H7 (cell line): ENCODE results near the gene HIGD1A. TPM values are rescaled to one million over a fixed set of nuclear protein-coding genes. Genes with fewer than 3 reads are reported as not detected.

Source experiments
- DNase-seq: peaks from one replicate; pipeline ENCODE4 v3.0.0; 2012
- H3K27me3 ChIP-seq: 2 replicates; pipeline ENCODE4 v1.6.0; 2011; ENCODE audit warnings: mild to moderate bottlenecking, low read length; ENCODE audit not compliant: control insufficient read depth, insufficient read depth
- H3K36me3 ChIP-seq: replicated peaks from 2 replicates; pipeline ENCODE4 v1.5.1; 2011; ENCODE audit warnings: low read length; ENCODE audit not compliant: control insufficient read depth, insufficient read depth
- H3K4me3 ChIP-seq: 2 replicates; pipeline ENCODE4 v1.5.1; 2011; ENCODE audit warnings: low read depth, mild to moderate bottlenecking, control low read depth, low read length, moderate library complexity; ENCODE audit not compliant: insufficient read depth
- total RNA-seq: library from RNA; depleted of rRNA; stranded (reverse); fragments of >200 nt; shearing (Covaris generic); gene quantifications from 2 replicates; pipeline ENCODE4 v1.2.3, GENCODE V29; 2014

HIGD1A gene
- total RNA-seq, 1 experiment from 2014 or later: 149 TPM

DNA sequence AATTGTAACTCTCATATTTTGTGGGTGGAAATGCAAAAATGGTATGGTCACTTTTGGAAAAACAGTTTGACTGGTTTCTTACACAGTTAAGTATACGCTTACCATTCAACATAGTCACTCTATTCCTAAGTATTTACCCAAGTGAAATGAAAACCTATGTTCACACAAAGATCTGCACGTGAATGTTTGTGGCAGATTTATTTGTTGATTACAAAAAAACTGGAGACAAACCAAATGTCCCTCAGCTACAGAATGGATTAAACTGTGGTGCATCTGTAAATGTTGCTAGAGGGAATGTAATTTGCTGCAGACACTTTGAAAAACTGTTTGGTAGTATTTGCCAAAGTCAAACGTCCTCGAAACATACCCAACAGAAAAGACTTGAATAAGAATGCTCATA, 34.3 kb upstream of the HIGD1A start:
- H3K4me3 ChIP-seq: no peak overlapping the region
- no peaks in the 10 kb centered on the region for H3K27me3 ChIP-seq
- no peaks in the 10 kb centered on the region for H3K36me3 ChIP-seq
- DNase-seq: no peak

DNA sequence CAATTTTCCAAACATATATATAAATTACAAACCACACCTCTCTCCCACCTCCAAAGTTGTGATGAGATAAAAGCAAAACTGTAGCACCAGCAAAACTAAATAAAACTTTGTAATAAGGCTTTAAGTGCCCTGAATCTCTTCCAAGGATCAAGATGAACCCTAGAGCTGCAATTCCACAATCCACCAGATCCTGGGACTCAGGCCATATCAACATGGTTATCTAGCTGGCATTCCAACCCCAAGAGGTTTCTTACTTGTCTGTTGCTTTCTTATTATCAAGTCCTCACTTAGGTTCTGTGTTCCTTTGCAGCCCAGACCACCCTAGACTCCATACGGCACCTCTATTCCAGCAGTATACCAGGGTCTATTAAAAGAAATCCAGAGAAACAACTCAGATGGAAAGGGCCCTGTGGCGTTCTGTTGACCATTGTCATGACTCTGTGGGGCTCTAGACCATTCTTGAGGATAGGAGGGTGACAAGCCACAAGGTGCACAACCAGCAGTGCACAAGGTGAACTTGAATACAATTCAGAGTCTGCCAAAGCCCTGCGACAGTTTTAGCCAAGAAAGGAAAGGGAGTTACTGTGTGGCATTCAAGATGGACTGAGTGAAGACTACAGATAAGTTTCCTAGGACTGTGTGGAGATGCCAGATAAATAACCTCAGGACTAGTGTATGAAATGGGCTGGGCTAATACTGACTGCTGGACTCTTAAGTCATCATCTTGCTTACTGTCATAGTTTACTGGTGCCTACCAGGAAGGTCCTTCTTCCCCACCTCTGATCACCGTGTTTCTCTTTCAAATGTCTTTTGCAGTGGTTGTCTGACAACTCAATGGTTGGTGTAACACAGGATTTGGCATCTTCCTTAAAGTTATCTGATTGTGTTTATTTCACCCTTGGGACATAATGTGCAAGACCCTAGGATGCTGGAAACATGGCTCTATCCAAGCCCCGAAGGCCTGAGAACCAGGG, 32.1 kb upstream of the HIGD1A start:
- no peak for DNase-seq
- H3K36me3 ChIP-seq: no peaks in the 10 kb centered on the region
- no peaks in the 10 kb centered on the region for H3K27me3 ChIP-seq
- no peak overlapping the region for H3K4me3 ChIP-seq

DNA sequence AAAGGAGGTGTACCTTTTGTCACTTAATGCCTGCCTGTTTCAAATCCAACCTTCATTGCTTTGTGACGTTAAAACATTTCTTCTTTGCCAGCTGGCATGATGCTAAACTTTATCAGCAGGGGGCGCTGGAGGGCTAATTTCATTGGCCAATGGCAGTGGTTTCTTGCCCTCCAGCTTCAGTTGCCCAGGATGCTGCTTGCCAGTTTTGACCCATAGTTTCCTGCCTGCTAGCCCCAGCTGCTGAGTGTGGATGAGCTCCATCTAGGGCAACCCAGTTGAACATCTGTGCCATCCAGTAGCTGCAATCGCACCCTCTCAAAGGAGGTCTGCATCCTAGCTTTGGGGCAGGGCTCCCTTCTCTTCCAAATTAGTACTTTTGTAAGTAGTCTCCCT, 27.0 kb upstream of the HIGD1A start:
- no peaks in the 10 kb centered on the region for H3K36me3 ChIP-seq
- DNase-seq: peak; percentile 72
- no peak overlapping the region for H3K4me3 ChIP-seq
- H3K27me3 ChIP-seq: no peaks in the 10 kb centered on the region

DNA sequence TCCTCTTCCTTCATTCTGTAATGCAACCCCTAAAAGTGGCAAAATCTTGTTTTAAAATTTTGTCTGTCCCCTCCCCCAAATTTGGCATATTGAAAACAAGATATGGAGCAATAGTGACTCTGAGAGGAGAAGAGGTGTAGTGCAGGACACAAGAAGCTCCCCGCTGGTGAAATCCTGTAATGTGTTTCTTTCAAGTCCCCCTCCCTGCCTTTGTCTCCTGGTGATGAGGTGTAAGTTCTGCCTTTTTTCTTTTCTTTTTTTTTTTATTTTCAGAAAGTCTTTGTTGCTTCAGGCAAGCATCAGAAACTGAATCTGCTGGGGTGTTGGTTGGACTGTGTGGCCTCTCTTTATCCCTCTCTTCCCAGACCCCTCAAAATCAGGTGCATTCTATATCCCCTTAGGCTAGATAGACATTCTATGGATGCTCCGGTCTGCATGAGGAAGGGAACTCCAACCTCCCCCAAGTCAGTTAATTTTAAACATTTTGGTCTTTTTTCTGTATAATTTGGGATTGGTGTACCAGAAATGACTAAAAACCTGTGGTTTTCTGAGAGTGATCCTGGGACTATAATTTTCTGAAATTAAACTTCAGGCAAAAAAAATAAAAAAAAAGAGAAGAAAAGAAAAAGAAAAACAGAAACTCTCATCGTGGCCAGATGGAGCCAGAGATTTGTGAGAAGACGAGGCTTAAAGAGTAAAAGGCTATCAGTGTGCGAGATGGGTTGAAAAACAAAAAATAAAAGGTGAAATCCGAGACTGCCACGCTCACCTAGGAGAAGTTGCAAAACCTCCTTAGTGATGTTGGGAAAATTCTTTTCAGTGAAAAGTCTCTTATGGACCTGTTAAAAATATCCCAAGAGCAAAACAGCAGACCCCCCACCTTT, 26.4 kb upstream of the HIGD1A start:
- no peaks in the 10 kb centered on the region for H3K27me3 ChIP-seq
- DNase-seq: peak; percentile 68
- H3K36me3 ChIP-seq: no peaks in the 10 kb centered on the region
- H3K4me3 ChIP-seq: no peak overlapping the region

DNA sequence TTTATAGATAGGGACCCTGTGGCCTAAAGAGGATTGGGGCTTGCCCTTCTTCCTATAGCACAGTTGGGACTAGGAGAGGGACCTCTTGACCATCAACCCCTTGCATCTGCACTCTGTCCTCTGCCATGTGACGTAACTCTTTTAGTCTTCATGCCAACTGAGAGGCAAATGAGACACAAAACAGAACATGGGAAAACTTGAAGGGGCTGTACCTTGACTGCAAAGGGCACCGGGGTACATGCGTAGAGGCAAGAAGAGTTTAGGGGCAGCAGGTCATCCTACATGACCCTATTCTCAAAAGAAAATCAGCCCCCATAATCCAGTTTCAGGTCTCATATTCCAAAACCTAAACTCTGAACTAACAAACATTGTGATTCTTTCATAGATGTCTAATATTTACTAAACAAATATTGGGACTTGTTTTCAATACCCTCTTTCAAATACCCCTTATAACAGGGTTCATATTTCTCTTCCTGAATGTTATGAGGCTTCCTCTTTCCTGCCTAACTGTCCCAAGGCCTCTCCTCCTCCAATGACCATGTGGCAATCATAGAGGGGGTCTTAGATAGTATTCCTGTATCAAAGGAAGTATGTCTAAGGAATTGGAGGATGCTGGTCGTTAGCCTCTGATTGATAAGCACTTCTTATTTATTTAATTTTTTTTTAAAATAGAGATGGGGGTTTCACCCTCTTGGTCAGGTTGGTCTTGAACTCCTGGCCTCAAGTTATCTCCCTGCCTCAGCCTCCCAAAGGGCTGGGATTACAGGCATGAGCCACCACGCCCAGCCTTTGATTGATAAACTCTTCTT, 25.5 kb upstream of the HIGD1A start:
- Histone ChIP-seq H3K36me3 (no peaks in the 10 kb centered on the region), H3K27me3 (no peaks in the 10 kb centered on the region), H3K4me3 (no peak overlapping the region)
- DNase-seq: no peak

DNA sequence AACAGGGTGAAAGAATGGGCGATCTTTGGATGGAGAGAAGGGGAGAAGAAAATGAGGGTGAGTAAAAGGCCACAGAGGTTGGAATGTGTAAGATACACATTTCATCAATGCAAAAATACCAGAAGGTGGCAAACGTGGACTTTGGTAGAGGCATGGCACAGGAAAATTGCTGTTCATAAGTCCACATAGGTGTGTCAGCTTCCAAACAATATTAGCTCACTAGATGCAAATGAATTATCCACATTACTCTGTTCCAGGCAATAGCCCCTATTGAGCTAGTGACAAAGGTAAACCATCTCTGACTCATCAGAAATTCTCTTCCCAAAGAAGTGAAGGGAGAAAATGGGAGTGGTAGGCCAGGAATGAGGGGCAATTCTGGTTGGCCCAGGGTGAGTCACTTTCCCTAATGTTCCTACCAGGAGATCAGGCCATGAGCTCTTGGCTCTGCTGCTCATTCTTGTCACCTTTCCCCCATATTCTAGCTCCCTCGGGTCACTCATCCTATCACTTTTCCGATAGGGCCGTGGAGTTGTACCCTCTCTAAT, 24.9 kb upstream of the HIGD1A start:
- no peaks in the 10 kb centered on the region for H3K27me3 ChIP-seq
- no peak for DNase-seq
- no peak overlapping the region for H3K4me3 ChIP-seq
- no peaks in the 10 kb centered on the region for H3K36me3 ChIP-seq

DNA sequence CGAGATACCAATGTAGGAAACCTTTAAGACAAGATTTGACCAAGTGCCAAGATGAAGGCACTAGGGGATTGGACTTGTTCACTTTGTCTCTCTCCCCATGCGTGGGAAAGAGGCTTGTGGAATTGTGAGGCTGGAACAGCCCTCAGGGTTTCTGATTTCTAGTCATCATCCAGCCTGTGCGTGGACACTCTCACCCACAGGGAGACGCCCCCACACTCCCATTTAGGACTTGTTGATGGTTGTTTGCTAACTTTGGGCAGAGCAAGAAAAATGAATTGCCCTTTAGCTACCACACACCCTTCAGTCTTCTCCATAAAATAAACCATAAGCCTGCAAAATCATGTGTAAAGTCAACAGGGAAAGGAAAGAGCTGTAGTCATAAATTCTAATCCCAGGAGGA, 23.4 kb upstream of the HIGD1A start:
- H3K36me3 ChIP-seq: no peaks in the 10 kb centered on the region
- no peaks in the 10 kb centered on the region for H3K27me3 ChIP-seq
- no peak for DNase-seq
- no peak overlapping the region for H3K4me3 ChIP-seq

DNA sequence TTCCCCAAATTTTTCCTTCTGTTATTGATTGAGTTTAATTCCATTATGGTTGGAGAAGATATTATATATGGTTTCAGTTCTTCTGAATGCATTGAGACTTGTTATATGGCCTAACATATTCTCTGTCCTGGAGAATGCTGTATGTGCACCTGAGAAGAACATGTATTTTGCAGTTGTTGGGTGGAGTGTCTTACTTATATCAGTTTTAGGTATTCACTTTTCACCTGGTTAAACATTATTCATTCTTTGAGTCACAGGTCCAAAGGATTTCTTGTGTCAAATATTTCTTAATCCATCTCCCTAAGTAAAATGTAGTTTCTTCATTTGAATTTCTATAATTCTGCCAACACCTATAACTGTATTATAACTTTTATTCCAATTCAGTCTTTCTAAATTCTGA, 22.7 kb upstream of the HIGD1A start:
- no peaks in the 10 kb centered on the region for H3K27me3 ChIP-seq

DNA sequence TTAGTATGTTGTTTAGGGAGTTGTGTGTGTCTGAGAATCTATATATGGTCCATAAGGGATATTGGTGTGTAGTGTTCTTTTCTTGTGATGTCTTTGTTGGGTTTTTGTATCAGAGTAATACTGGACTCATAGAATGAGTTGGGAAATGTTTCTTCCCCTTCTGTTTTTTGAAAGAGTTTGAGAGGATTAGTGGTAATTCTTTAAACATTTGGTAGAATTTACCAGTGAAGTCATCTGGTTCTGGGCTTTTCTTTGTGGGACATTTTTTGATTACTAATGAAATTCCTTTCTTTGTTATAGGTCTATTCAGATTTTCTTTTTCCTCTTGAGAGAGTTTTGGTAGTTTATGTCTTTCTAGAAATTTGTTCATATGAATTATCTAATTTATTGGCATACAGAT, 21.9 kb upstream of the HIGD1A start:
- Histone ChIP-seq H3K36me3 (no peaks in the 10 kb centered on the region), H3K4me3 (no peak overlapping the region), H3K27me3 (no peaks in the 10 kb centered on the region)
- no peak for DNase-seq

More for the DNA sequence above, 22.7 kb upstream of the HIGD1A start:
- no peak overlapping the region for H3K4me3 ChIP-seq
- DNase-seq: no peak
- H3K36me3 ChIP-seq: no peaks in the 10 kb centered on the region

DNA sequence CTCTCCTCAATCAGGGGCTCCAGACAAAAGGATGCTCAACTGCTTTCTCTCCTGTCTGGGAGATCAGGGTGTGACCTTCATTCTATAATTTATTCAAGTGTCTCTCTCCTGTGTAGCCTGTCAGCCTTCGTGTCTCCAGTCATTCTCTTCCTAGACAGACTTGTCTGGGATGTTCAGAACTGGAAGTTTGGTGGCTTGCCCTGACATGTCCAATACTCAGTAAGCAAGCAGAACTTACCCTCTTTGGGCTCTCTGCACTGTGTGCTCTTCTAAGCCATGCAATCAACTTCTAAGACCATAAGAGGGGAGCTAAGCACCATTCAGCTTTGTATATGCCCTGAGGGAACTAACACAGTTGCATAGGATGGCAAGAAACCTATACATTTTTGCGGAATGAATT, 19.1 kb upstream of the HIGD1A start:
- Histone ChIP-seq H3K27me3 (no peaks in the 10 kb centered on the region), H3K36me3 (no peaks in the 10 kb centered on the region), H3K4me3 (no peak overlapping the region)
- no peak for DNase-seq

DNA sequence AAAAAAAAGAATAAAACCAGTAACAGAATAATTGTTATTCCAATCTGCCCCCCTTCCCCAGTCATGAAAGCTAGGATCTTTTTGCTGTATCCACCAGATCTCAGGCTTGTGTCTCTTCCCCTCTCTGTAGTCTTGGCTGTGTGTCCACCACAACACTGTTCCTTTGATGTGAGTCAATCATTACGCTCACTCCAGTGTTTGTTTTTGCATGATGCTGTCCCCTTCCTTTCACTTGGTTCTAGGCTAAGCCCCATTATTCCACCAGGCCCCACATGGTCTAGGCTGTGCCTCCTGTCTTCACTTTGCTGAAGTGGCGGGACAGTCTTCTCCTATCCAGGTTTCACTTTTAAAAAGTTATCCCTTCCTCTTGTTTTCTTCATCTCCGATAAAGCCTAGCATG, 18.5 kb upstream of the HIGD1A start:
- H3K36me3 ChIP-seq: no peaks in the 10 kb centered on the region
- H3K4me3 ChIP-seq: no peak overlapping the region

DNA sequence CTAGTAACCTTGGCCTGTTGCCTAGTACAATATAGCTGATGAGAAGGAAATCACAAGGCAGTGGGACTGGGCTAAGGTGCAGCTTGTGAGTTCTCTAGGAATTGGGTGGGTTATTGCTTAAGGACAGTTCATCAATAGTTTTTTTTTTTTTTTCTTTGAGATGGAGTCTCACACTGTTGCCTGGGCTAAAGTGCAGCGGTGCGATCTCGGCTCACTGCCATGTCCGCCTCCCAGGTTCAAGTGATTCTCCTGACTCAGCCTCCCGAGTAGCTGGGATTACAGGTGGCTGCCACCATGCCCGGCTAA, 16.4 kb upstream of the HIGD1A start:
- DNase-seq: no peak
- Histone ChIP-seq H3K4me3 (no peak overlapping the region), H3K27me3 (no peaks in the 10 kb centered on the region), H3K36me3 (no peaks in the 10 kb centered on the region)

More for the DNA sequence above, 18.5 kb upstream of the HIGD1A start:
- no peak for DNase-seq
- no peaks in the 10 kb centered on the region for H3K27me3 ChIP-seq

DNA sequence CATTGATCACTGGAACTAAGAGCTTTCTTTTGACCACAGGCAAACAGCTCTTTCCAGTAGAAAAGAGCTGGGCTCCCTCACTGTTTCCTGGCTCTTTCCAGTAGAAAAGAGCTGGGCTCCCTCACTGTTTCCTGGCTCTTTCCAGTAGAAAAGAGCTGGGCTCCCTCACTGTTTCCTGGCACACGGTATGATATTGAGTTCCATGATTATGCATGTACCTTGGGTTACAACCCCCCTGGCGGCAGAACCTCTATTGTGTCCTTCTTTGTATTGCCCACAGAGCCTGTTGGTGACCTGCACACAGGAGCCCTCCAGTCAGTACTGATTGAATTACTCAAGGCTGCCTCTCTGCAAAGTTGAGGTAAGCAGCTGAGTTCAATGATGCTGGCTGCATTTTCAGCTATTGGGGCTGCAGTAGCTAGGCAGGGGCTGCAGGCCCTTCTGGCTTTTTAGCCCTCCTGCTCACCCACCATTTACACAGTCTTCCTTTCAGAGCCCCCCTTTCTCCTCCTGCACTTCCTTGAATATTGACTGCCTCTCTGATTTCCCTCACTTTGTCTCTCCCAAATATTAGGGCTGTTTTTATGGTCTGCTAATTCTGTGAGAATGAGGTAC, 15.2 kb upstream of the HIGD1A start:
- no peak overlapping the region for H3K4me3 ChIP-seq
- no peaks in the 10 kb centered on the region for H3K27me3 ChIP-seq
- DNase-seq: peak; percentile 30
- no peaks in the 10 kb centered on the region for H3K36me3 ChIP-seq

DNA sequence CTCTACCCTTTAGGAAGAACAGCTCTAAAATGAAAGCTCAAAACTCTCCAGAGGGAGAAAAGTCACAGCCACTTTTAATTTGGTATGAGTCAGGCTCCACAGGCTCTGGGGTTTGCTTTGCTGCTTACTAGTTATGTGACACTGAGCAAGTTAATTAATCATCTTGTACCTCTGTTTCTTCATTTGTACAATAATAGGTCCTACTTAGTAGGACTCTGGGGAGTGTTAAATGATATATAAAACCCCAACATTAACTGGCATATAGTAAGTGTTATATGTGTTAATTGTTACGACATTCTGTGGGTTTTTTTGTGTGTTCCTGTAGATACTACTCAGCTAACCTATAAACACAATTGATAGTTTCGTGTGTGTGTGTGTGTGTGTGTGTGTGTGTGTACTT, 11.5 kb upstream of the HIGD1A start:
- Histone ChIP-seq H3K36me3 (no peaks in the 10 kb centered on the region), H3K27me3 (no peaks in the 10 kb centered on the region), H3K4me3 (no peak overlapping the region)
- DNase-seq: no peak
